CD4-positive, alpha-beta T cell treated with Interleukin-4 for 1 hour (primary cell): Measurements from ENCODE around the gene SLC22A23.

Experiments used
- DNase-seq, 2 donors: peaks; one replicate each; pipeline ENCODE4 v3.0.0-alpha.2; 2020 to 2022

The SLC22A23 gene

DNA sequence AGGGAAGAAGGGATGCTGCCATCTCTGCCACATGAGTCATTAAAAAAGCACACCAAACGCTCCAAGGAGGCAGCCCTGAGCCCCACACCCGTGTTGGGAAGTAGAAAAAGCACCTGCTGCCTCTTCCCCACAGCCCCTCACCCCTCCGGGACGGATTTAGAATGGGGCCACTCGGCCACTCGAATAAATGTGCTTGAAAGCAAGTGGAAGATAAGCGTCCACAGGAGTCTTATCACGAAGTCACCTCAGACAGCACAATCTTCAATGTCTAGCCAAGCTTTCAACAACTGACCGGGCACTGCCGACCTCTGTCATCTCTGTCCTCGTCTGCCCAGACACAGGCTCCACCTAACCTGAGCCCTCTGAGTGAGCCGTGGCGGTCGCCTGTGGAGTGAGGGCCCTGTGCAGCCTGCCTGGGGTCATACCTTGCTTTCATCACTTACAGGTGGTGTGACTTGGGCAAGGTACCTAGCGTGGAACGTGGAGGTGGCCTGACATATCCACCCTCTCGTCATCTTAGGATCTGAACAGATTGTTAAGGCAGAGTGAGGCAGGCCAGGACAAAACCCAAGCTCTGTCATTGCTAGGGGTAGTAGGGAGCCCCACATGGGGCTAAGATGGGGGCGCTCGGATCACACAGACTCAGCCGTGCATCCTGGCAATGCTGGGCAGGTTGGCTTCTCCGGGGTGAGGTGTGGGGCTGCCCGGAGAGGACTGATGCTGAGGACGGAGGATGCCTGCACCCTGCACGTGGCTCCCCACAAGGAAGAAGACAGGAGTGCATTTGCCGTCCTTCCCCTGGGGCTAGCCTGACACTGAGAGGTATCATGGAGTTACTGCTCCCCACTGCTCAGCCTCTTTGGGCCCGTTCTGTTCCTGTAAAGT lies 163.3 kb downstream of the SLC22A23 start:
- DNase-seq: no peak

DNA sequence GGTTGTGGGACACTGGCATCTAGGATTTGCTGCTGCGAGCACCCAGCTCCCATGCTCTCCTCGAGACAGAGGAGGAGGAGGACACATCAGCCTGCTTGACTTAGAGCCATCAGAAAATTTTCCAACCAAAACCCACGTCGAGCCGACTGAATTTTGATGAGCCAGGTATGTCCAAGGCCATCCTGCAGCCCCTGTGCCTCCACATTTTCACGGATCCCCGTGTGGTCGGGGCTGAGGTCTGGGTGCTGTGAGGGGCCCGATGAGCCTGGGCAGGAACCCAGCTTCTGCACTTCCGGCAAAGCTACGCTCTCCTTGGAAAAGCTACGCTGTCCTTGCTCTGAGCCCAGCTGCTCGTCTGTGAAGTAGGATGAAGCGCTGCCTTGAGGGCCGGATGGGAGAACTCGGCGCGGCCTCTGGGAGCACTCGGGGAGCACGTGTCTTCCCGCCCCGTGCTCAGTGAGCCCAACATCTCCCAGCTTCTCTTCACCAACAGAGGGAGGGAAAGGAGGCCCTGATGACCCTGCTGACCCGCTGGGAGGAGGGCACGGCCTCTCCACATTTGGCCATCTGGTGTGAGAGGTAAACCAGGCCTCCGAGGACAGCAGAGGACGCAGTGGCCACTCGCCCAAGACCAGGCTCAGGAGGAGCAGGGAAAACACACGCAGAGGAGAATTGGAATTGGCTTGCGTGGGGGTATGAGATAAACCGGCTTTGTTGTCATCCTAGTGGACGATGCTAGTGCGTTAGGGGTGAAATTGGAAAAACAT lies 164.2 kb downstream of the SLC22A23 start:
- no peak for DNase-seq

DNA sequence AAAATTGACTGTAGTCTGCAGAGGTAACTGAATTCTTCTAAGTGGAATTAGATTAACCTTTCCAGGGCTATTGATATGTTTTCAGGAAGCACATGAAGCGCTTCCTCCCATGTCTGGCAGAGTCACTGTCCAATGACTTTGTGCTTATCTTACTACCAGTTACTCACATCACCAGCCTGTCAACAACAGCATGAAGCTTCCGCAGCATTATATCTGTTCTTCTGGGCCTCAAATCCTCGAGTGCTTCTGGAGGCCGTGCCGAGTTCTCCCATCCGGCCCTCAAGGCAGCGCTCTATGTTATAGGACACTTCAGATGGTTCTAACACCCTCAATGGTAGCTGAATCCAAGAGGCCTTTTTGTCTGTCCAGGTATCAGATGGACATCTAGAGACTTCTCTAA lies 164.9 kb downstream of the SLC22A23 start:
- no peak for DNase-seq

DNA sequence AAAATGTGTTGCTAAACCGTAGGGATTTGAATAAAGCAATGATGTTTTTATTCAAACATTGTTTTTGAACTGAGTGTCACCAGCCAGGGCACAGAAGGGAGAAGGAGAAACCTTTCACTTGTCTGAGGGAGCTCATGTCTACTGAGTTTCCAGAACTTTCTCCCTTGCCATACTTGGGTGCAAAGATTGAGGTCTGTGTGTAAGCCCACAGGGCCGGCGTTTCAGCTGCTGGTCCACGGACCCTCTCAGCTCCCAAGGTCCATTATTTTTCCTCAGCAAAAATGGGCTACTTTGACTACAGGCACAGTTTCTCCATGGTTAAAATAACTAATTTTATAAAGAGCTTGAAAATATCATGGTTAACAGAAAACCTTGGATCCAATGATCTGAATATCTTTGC lies 165.5 kb downstream of the SLC22A23 start:
- no peak for DNase-seq

DNA sequence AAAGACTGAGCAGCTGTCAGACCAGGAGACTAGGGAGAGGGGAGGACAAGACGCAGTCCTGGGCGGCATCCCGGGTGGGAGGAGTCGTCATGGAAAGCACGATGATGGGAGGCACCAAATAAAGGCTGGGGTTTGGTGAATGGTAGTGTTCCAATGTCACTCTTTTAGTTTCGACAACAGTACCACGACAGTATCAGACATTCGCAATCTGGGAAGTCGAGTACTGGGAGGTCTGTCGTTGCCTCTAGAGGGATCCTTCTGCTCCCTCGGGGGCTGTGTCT lies 166.0 kb downstream of the SLC22A23 start:
- DNase-seq: no peak

DNA sequence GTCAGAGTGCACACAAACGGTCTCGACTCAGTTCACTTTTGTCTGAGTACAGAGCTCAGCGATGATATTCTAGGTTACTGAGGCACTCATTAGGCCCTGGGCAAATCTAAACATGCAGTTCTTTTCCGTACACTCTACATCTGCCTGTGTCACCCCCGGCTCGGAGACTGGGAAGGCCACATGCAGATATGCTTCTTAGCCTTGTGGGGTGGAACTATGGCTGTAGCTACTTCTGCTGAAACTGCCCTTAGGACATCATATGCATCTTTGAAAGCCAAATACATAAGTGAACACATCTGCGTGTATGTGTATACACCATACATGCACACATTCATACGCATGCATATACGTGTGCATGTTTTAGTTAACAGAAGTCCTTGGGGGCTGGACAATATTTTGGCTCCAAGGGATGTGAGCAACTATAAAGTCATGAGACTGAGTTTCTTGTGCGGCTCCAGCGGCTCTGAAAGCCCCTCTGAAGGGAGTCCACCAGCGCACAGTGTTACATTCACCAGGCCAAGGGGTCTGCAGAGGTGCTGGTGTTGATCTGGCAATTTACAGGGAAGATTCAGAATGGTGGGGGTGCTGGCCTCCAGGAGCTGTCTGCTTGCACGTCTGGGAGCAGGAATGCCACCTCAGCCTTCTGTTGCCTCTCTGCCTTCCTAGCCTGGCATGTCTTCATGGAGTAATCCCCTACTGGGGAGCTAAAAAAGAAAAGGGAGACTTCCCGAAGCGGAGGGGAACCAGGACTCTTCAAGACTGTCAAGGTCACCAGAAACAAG lies 166.5 kb downstream of the SLC22A23 start:
- DNase-seq: no peak

DNA sequence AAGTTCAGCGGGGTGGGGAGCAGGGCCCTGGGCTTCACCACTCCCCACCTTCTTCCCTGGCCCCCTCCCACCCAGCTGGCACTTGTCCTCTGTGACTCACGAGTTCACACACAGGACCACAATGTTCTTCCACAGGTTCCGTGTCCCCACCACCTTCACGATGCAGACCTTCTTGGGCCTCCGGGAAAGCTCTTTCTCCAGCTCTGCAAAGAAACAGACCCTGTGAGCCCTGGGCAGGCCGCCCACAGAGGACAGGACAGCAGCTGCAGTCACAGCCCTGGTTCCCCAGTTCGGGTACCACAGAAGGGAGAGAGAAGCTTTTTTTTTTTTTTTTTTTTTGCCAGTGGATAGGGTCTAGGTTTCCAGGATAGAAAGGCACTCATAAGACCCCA lies 167.2 kb downstream of the SLC22A23 start:
- DNase-seq: no peak

DNA sequence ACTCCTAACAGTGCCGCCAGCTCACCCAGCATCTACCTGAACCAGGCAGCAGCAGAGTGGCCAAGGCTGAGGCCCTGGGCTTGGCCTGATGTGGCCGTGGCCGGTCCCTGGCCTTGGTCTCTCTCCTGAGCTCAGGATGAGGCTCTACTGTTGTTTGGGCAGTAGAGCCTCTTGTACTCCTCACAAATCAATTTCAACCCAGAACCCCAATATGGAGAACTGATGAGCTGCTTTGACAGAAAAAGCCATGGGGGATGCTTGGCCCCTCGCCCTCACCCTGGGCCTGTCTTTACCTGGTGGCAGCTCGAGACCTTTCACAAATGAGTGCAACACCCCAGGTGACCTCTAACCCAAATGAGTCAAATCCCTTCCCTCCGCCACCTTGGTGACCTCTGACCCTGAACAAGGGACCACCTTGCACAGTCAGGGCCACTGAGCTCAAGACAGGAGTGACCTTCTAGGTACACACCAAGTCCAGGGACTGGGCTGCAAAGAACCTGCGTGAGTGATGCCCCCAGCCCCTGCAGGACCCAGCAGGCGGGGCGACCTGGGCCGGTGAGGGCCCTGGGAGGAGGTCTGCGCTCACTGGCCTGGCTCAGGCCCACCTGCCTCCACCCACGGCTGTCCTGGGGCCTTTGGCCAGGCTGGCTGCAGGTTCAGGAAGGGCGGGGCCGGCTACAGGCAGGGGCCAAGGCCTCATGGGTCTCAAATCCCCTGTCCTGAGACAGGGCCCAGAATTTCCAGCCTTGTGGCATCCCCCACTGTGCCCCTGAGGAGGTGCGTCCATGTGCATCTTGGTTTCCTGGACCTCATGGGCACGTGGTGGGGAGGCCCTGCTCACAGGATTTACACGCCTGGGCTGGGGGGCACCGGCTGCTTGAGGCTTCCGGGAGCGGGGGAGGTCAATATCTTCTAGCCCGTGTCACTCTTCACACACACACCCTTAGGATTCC lies 167.9 kb downstream of the SLC22A23 start:
- no peak for DNase-seq

DNA sequence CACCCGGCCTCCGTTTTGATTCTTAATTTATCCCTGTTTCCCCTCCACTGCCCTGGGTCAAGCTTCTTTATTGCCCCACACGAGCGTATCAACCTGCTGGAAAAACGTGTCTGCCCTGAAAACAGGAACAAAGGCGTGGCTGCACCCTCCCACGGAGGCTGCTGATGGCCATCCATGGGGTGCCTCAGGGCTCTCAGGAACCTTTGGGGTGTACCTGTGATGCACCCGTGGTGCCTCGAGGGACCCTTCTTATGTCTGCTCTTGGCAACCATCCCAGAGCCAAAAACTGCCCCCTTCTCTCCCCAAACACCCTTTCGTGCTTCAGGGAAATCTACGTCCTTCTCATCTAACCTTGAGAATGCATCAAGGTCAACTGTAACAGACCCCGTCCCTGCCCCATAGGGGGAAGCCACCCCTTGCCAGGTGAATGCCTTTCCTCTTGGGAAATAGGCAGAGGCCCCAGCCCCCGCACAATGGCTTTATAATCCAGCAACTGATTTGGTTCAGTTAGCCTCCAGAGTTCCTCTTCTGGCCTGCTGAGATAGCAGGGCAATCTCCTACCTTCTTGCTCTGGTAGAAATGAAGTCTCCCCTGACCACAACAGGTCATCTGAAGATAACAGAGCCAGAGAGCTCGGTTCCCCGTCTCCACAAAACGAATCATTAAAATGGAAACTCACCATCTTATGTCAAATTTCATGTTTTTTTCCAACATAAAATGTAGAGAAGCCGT lies 168.7 kb downstream of the SLC22A23 start:
- DNase-seq: no peak

DNA sequence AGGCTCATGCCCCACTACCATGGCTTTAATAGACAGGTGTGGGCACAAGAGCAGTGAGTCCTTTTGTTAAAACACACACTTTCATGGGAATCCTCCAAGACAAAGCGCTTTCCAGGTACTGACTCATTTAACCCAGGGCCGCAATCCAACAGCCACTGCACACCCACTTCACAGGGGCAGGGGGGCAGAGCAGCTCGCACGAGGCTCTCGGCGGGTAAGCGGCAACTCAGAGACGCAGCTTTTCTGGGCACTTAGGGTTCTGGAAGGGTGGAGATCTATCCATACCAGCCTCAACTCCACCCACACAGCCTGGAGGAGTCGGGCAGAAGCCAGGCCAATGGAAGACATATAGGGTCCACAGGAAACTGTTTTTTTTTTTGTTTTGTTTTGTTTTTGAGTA lies 169.5 kb downstream of the SLC22A23 start:
- DNase-seq: no peak

DNA sequence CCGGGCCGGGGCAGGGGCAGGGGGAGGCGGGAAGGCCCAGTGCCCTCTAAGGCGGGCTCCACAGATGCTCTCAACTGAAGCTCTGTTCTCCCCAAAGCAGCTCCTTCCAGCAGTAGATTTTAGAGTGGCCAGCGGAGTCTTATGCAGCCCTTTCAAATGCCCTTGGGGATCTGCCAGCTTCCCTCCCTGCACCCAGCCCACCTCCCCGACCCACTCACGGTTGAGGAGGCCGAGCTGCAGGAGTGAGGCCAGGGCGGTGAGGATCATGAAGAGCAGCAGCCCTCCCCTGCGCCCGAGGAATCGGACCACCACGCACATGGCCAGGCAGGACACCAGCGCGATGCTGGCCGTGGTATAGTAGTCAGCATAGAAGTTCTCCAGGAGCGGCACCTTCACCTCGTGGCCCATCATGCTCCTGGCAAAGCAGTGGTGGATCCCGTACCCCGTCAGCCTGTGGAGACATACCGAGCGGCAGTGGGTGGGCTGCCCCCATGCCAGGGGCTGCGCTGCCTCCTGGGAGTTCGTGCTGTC lies 170.1 kb downstream of the SLC22A23 start:
- DNase-seq: no peak

DNA sequence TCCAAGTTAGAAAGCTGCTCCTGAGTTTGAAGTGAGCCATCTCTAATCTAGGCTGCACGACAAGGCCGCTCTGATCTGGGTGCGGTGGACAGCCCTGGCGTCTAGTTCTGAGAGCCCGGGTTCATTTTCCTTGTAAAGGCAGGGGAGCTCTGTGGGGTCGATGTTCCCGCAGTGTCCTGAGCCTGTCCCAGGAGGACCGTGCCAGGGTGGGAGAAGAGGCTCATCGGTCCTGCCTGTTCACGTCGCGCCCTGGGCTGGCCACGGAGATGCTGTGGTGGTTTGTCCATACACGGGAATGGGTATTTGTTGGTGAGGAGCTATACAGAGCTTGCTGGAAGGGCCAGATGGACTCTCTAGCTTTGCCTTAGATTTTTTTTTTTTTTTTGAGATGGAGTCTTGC lies 171.1 kb downstream of the SLC22A23 start:
- no peak for DNase-seq

DNA sequence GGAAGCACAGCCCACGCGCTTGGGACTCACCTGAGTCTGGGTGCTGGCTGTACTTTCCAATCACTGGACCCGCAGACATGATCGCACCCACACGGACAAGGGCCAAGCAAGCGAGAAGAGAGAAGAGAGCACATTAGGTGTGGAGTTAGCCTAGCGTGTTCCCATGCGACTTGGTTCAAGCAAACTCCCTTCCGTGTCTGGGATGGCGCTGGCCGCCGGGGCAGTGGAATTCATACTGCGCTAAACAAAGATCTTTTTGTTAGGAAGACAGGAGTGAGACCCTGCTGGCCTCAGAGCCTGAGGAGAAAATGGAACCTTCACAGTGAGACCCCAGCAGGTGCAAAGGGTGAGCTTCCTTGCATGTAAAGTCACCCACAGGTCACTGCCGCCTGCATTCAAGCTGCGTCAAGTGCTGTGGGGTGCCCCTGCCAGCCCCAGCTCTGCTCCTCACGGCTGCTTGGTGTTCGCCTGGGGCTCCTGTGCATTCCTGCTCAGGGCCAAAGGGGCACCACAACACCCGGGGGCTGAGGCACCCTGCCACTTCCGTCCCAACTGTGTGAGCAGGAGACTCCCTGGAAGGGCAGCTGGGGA lies 171.7 kb downstream of the SLC22A23 start:
- DNase-seq: no peak

DNA sequence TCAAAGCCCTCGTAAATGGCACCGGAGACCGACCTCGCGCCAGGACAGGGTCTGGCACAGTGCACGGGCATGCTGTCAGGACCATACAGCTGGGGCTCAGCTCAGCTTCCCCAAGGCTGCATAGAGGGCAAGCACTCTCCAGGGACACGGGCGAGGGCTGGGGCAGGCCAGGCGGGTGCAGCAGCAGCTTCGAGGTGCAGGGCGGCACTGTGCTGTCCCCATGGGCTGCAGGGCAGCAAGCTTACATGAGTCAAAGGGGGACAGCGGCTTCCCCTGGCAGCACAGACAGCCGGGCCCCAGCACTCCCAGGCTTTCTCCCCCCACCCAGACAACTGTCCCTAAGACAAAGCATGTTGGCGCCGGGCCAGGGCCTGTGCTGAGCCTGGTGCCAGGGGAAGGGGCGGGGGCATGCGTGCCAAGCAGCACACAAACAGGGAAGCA lies 172.4 kb downstream of the SLC22A23 start:
- DNase-seq: no peak

DNA sequence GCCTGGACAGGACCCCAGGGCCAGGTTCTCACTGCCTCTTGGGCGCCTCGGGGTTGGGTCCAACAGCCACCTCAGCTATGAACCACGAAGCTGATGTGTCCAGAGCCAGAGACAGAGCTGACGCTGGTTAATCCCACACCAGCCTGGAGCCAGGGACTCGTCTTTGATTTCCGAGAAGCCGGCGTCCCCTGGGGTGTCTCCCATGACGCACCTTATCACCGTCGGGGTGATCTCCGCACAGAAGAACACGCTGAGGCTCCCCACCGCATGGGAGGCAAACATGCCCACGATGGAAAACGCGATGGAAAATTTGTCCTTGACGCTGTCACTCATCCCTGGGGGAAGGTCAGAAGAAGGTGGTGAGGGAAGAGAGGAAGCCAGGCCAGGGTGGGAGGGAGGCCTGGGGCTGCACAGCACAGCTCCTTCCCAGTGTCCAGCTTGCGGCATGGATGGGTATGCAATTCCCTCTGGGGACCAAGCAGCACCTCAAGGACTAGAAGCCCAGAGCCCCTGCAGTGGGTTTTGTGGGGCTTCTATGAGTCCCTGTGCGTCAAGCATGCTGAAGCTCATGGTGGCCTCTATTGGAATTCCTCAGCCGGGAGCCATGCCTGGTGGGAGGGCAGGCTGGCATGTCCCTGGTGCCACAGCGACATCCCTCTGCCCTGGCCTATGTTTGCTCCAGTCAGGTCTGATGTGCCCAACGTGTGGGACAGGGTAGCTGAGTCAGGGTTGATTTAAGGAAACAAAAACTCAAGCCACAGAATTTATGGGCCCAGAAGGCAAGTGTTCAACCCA lies 173.0 kb downstream of the SLC22A23 start:
- no peak for DNase-seq

DNA sequence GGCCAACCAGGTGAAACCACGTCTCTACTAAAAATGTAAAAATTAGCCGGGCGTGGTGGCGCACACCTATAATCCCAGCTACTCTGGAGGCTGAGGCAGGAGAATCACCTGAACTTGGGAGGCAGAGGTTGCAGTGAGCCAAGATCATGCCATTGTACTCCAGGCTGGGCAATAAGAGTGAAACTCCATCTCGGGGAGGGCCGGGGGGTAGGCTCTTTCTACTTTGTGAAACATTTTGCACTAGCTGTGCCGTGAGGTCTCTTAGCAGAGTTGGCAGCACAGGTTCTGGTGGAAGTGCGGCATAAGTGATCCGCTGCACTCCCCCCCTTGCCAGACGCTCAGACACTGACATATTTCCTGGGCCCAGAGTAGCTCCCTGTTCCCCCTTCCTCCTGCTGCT lies 173.6 kb downstream of the SLC22A23 start:
- no peak for DNase-seq

DNA sequence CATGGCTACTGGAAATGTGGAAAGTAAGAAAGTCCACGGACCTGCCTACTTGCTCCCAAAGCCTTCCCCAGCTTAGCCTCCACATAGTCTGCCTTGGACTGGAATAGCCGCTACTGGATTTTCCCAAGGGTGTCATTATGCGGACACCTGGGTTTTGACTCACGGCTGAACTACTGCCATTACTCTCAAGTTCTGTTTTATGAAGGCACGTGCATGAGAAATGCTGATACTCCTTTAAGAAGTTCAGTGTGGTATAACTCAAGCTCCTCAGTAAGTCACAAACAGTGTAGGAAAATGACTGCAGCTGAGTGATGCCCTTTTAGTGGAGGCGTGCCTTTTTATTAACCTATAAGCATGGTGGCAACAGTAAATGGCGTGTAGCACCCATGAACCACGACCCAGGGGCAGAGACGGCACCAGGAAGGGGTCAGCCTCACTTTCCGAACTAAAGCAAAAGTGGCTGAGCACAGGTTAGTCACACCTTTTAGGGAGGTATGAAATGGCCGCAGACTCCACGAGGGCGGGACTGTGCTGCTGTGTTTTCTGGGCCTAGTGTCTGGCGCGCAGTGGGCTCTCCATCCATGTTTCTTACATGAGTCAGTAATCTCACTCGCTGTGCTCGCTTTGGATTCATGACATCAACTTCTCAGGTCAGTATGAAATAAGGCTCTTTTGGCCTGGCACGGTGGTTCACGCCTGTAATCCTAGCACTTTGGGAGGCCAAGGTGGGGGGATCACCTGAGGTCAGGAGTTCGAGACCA lies 174.2 kb downstream of the SLC22A23 start:
- DNase-seq: no peak

DNA sequence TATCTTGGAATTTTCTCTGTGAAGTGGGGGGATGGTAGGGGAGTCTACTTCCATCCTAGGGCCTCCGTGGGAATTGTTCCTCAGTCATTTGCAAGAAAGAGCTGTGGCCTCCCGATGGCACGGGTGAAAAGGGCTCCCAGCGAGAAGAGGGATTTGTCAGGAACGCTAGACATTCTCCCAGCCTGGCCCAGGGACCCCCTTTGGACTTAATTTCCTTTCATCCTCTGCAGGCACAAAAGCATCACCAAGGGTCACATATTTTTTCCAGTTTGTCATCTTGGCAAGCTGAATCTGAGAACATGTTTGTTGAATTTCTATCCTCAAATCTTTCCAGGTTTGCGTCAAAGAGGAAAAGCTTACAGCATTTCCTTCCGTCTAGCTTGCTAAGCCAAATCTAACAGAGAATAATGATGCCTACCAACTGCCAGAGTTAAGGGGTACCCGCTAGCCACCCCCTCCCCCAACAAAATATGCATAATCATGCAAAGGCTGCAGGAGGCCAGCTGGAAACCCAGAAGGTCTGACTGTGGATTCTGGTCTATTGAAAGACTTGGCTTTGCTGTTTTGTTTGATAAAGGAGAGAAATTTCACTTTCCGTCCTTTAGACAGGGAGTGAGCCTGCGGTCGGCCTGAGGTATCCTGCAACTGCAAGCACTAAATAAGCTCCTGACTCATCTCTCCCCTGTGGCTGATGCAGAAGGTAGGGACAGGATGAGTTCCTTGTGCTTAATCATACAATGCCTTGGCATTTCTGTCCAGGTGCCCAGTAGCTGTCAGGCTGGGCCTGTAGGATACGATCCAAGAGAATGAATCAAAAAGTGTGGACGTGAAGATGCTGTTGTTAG lies 175.0 kb downstream of the SLC22A23 start:
- no peak for DNase-seq
